Measurements from ENCODE around the gene NGEF.

DNA sequence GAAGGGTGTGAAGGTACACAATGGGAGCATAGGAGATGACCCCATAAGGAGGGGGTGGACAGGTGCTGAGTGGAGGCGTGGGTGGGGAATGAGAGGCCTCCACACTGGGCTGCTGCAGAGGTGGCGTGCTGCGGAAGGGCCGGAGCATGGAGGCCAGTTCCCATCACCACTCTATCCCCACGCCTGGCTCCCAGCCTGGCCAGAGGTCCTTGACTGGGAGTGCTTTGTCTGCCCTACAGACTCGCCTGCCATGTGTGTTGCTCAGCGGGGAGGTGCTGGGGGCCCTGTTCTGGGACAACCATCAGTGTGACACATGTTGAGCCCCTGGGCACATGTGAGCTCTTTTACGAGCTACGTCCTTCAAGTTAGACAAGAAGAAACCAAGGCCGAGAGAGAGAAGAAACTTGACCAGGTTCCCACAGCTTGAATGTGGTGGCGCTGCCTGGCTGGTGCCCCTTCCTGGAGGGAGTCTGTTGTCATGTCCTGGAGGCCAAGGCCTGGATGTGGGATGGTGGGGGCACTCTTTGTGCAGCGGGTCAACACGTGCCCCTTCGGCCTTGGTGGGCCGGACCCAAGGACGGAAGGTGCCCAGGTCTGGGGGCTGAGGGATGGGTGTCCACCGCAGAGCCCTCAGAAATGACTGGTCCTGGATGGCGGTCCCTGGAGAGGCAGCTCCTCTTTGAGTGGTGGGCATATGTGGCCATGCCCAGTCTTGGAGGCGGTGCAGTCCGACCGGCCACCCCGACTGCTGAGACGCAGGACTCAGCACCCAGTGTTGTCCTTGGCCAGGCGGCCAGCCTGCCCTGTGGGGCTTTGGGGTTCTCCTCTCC, 45.9 kb upstream of the NGEF start:
- TF ChIP-seq PBX3 (IDR thresholded peaks at IDR 0.05): no peak
- TF ChIP-seq POLR2AphosphoS5 (IDR thresholded peaks at IDR 0.05; ENCODE audit: low read depth, low read length): no peak
